Bronchial epithelial cell (primary cell): ENCODE data around the gene CLIP1. TPM values are rescaled to one million over a fixed set of nuclear protein-coding genes. Genes with fewer than 3 reads are reported as not detected.

Experiments used
- DNase-seq: peaks from one replicate; pipeline ENCODE4 v3.0.0-alpha.2; 2010; ENCODE audit warnings: low read depth
- FAIRE-seq: peaks from 2 replicates; lab custom pipeline; 2011; peaks lifted over from hg19 to GRCh38; lab: Jason Lieb, UNC
- H3K27me3 ChIP-seq: 2 replicates; pipeline ENCODE4 v1.5.1; 2011; ENCODE audit warnings: low read length; ENCODE audit not compliant: control insufficient read depth, insufficient read depth
- H3K36me3 ChIP-seq: 2 replicates; pipeline ENCODE4 v1.5.1; 2011; ENCODE audit warnings: low read length; ENCODE audit not compliant: control insufficient read depth, insufficient read depth
- H3K4me3 ChIP-seq: 2 replicates; pipeline ENCODE4 v1.5.1; 2011; ENCODE audit warnings: mild to moderate bottlenecking, low read depth, low read length, control low read depth
- CTCF ChIP-seq: IDR thresholded peaks from 2 replicates; pipeline ENCODE4 v1.5.1; 2011; ENCODE audit warnings: mild to moderate bottlenecking, moderate library complexity, low read length, control low read depth, inconsistent platforms; ENCODE audit not compliant: insufficient read depth, severe bottlenecking
- total RNA-seq: library from RNA; depleted of rRNA; stranded (reverse); fragments of >200 nt; gene quantifications from 2 replicates; pipeline ENCODE4 v1.2.1, GENCODE V29; 2014

Gene CLIP1
- total RNA-seq, 1 donor from 2014 or later, result 69.0 TPM

GRCh38 chr12:122238861-122239260 lies 183.6 kb downstream of the CLIP1 start:
- Histone ChIP-seq H3K4me3 (no peak overlapping the region), H3K36me3 (peaks cover 6% of the 10 kb centered on the region), H3K27me3 (no peaks in the 10 kb centered on the region)
- no peak for TF ChIP-seq CTCF
- DNase-seq (peak; percentile 69), FAIRE-seq (no peak)

GRCh38 chr12:122235741-122236140 lies 186.7 kb downstream of the CLIP1 start:
- H3K36me3 ChIP-seq, result peaks cover 8% of the 10 kb centered on the region
- H3K4me3 ChIP-seq, result no peak overlapping the region
- H3K27me3 ChIP-seq, result no peaks in the 10 kb centered on the region
- FAIRE-seq (peak; percentile 92), DNase-seq (no peak)
- TF ChIP-seq CTCF, result no peak

GRCh38 chr12:122232691-122233090 lies 189.8 kb downstream of the CLIP1 start:
- no peak for TF ChIP-seq CTCF
- peaks cover 8% of the 10 kb centered on the region for H3K36me3 ChIP-seq
- H3K27me3 ChIP-seq, result no peaks in the 10 kb centered on the region
- no peak for FAIRE-seq
- no peak for DNase-seq
- H3K4me3 ChIP-seq, result no peak overlapping the region

- Histone ChIP-seq H3K4me3 (no peak overlapping the region), H3K36me3 (peaks cover 8% of the 10 kb centered on the region), H3K27me3 (no peaks in the 10 kb centered on the region)
- no peak for DNase-seq
- no peak for TF ChIP-seq CTCF
- no peak for FAIRE-seq
Measured at GRCh38 chr12:122230798-122231197, 191.7 kb downstream of the CLIP1 start.

GRCh38 chr12:122228092-122228491 lies 194.4 kb downstream of the CLIP1 start:
- H3K36me3 ChIP-seq, result peaks cover 7% of the 10 kb centered on the region
- FAIRE-seq (no peak), DNase-seq (no peak)

More at GRCh38 chr12:122228092-122228491, 194.4 kb downstream of the CLIP1 start:
- Histone ChIP-seq H3K4me3 (no peak overlapping the region), H3K27me3 (no peaks in the 10 kb centered on the region)
- TF ChIP-seq CTCF, result no peak
